ENCODE data around the gene PPP1R27.

DNA sequence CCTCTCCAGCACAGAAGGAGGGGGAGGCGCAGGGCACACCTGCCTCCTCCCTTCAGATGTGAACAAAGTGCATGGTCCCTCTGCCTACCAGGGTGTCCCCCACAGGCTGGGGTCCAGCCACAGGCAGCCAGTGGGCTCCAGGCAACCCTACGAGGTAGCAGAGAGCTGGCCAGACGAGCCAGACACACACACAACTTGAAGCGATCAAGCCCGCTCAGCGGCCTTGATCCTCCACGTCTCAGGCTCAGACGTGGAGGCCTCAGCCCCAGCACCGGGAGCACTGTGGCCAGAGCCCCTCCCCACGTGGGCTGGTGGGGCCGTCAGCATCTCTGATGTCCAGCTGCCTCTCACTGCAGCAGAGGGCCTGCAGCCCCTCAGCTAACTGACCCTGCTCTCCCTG is 10.3 kb downstream of the PPP1R27 start:
- TF ChIP-seq, protein P1, sequence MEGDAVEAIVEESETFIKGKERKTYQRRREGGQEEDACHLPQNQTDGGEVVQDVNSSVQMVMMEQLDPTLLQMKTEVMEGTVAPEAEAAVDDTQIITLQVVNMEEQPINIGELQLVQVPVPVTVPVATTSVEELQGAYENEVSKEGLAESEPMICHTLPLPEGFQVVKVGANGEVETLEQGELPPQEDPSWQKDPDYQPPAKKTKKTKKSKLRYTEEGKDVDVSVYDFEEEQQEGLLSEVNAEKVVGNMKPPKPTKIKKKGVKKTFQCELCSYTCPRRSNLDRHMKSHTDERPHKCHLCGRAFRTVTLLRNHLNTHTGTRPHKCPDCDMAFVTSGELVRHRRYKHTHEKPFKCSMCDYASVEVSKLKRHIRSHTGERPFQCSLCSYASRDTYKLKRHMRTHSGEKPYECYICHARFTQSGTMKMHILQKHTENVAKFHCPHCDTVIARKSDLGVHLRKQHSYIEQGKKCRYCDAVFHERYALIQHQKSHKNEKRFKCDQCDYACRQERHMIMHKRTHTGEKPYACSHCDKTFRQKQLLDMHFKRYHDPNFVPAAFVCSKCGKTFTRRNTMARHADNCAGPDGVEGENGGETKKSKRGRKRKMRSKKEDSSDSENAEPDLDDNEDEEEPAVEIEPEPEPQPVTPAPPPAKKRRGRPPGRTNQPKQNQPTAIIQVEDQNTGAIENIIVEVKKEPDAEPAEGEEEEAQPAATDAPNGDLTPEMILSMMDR (IDR thresholded peaks at IDR 0.05; ENCODE audit: borderline replicate concordance, extremely low read depth, low read length, poor library complexity, severe bottlenecking), result no peak
- no peak for TF ChIP-seq EZH2 (IDR thresholded peaks at IDR 0.05; ENCODE audit: borderline replicate concordance, low read depth, low read length, severe bottlenecking)

Data from DND-41 (cell line).